Hypothalamus (tissue), 51 donors: ENCODE measurements around the gene SCN8A.
"Not testable (repeated sequence)": the region's sequence is repeated elsewhere in the genome, so short reads cannot be mapped to it uniquely, and the experiment has no call there.

Experiments
- DNase-seq, 51 donors: peaks; one replicate each; lab custom pipeline; 2025; lab: John Stamatoyannopoulos, UW

The SCN8A gene

GRCh38 chr12:51621156-51621922 lies 30.3 kb downstream of the SCN8A start:
- no peak for DNase-seq

DNA sequence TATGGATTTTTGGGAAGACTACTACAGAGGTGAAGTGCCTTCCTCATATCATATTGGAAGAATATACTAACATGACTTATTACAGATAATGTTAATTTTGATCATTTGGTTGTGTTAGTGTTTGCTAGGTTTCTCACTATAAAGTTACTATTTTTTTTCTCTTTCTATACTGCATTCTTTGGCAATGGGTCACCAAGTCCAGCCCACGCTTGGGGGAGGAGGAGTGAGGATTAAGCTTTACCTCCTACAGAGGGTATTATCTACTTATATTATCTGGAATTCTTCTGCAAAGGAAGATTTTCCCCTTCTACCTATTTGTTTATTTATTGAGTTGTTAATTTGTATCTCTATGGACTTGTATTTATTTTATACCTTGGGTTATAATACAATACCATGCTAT lies 31.5 kb downstream of the SCN8A start:
- DNase-seq = no peak

DNA sequence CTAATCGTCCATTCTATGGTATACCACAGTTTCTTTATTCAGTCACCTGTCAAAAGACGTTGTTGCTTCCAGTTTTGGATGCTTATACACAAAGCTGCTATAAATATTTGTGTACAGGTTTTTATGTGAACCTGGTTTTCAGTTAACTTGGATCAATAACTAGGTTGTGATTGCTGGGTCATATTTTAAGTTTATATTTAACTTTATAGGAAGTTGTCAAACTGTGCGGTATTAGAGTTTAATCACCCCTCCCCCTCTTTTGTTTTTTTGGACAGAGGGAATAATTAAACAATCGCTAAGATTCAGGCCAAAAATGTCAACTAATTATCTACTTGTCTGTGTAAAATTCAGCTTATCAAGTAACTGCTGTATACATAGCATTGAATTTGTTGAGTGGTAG lies 34.3 kb downstream of the SCN8A start:
- DNase-seq = no peak

DNA sequence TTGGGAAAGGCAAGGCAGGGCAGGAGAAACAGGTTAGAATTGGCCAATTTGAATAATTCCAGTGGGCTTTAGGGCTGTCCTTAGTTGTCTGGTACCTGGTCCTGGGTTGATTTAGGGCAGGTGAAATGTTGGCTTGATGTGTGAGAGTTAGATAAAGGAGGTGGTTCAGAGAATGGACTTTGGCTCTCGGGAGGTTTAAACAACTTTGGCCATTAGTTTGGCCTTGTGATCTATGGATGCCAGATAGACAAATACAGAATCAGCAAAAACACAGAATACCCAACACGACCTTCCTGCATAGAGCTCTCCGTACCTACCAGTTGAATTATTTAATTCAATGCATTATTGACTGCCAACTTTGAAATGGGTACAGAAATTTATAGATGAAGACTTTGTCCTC lies 35.1 kb downstream of the SCN8A start:
- no peak for DNase-seq

DNA sequence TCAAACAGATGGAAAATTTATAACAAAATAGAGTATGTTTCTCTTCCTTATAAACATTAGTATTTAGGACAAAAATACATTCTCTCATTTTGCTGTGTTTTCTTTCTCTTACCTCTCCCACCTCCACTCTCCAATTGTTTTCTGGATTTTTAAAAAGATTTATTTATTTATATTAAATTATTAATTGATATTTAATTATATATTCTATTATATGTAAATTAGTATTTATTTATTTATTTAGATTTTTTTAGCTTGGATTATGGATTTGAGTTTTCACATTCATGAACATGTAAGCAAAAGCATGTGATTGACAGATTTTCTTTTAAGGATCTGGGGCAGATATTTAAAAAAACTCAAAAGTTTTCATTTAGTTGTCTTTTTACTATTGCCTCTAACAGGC lies 35.6 kb downstream of the SCN8A start:
- no peak for DNase-seq

GRCh38 chr12:51630256-51630880 lies 39.3 kb downstream of the SCN8A start:
- DNase-seq = no peak

DNA sequence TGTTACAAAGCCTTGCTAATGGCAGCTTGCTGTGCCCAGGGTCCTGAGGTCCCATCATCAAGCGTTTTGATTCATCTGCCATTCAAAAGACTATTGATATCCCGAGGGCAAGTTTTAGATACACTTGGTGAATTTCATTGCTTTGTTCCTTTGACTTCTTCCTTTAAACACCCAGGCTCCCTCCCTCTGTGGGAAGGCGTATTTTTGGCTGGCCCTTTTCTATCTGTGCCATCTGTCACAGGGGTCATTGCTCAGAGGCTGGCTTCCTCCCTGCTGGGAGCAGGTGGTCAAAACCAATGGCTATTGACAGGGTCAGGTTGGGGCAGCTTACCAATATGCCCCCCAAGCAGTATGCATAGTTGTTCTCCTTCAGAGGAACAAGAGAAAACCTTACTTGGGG lies 40.0 kb downstream of the SCN8A start:
- no peak for DNase-seq

- peak in 10 of 51 donors; percentile 1 to 46 (median 6) for DNase-seq
Observed at GRCh38 chr12:51631591-51631990, 40.6 kb downstream of the SCN8A start.

GRCh38 chr12:51632623-51633022 lies 41.6 kb downstream of the SCN8A start:
- DNase-seq = no peak

- no peak for DNase-seq
Observed at GRCh38 chr12:51635346-51635745, 44.3 kb downstream of the SCN8A start.

DNA sequence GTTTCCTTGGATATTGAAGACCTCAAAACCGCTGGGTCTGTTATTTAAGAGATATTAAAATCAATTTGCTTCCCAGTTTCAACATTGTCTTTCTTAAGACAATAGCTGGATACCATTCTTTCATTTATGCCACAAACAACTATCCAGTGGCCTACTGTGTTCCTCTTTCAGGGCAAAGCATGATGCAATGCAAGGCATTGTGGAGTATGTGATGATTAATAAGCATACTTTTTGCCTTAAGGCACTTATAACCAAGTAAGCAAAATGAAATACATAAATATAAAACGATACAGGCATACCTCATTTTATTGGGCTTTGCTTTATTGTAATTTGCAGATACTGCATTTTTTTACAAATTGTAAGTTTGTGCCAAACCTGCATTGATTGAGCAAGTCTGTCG lies 45.5 kb downstream of the SCN8A start:
- no peak for DNase-seq

GRCh38 chr12:51636986-51637385 lies 46.0 kb downstream of the SCN8A start:
- DNase-seq = no peak

DNA sequence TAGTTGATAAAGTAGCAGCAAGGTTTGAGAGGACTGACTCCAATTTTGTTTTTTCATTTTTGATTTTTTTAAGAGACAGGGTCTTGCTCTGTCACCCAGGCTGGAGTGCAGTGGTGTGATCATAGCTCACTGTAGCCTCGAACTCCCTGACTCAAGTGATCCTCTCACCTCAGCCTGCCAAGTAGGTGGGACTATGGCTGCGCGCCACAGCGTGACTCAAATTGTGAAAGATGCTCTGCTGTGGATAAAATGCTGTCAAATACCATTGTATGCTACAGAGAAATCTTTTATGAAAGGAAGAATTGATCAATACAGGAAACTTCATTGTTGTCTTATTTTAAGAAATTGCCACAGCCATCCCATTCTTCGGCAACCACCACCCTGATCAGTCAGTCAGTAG lies 48.3 kb downstream of the SCN8A start:
- no peak for DNase-seq

- no peak for DNase-seq
Observed at GRCh38 chr12:51642286-51642685, 51.3 kb downstream of the SCN8A start.

GRCh38 chr12:51643951-51644350 lies 52.9 kb downstream of the SCN8A start:
- DNase-seq = no peak

DNA sequence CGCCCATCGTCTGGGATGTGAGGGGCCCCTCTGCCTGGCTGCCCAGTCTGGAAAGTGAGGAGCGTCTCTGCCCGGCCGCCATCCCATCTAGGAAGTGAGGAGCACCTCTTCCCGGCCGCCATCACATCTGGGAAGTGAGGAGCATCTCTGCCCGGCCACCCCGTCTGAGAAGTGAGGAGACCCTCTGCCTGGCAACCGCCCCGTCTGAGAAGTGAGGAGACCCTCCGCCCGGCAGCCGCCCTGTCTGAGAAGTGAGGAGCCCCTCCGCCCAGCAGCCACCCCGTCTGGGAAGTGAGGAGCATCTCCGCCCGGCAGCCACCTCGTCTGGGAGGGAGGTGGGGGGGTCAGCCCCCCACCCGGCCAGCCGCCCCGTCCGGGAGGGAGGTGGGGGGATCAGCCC lies 53.7 kb downstream of the SCN8A start:
- not testable (repeated sequence) for DNase-seq

DNA sequence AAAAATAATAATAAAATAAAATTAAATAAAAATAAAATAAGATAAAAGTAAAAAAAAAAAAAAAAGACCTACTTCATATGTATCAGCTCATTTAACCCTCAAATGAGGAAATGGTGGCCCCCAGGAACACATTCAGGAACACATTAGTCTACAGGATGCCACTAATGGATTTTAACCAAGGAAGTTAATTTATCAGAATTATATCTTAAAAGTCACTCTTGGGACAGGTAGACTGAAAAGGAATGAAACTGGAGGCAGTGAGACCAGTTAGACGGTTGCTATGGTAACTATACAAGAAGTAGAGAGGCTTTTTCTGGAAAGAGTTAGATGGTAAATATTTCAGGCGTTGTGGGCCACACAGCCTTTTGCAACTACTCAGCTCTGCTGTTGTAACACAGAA lies 54.9 kb downstream of the SCN8A start:
- DNase-seq = no peak

- no peak for DNase-seq
Observed at GRCh38 chr12:51647647-51648046, 56.6 kb downstream of the SCN8A start.

- no peak for DNase-seq
Observed at GRCh38 chr12:51653431-51653830, 62.4 kb downstream of the SCN8A start.

GRCh38 chr12:51661199-51661598 lies 70.2 kb downstream of the SCN8A start:
- DNase-seq = no peak

DNA sequence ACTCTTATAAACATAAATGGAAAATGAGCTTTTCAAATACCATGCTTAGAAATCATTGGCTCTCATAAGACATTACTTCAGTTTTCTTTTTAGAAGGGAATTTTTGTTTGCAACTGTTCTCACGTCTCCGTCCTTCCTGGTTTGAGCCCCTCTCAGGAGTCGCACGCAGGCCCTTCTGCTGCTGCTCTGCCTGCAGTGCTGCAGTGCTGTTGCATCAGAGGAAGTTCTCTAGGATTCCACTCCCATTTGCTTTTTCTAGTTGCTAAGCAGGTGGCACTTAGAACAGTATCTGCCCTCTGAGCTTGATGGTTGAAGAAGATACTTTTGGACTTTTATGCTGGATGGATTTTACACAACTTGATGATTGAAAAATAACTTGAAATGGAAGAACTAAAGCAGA lies 70.8 kb downstream of the SCN8A start:
- DNase-seq = no peak

DNA sequence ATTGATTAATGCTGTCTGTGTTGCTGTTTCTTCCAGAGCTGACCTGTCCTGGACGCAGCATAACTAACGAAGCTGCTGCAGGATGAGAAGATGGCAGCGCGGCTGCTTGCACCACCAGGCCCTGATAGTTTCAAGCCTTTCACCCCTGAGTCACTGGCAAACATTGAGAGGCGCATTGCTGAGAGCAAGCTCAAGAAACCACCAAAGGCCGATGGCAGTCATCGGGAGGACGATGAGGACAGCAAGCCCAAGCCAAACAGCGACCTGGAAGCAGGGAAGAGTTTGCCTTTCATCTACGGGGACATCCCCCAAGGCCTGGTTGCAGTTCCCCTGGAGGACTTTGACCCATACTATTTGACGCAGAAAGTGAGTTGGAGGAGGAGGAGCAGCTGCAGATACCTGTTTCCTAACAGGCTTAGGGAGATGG lies 71.7 kb downstream of the SCN8A start:
- no peak for DNase-seq

DNA sequence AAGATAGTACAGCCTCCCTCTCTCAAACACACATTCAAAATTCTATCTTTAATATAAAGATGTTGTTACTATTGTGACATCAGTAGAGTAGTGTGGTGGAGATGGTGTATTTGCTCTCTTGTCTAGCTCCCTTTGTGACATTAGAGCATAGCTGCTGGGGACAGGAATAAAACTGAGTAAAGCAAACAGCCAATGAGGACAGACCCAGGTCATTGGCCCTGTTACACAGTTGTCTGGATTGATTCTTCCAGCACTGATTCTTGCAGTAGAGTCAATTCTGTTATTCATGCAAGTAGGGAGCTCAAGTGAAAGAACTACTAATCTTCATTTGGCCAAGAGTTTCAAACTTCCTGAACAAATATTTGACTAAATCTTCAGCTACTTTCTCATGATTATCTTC lies 72.4 kb downstream of the SCN8A start:
- DNase-seq = no peak
